IMR-90 (cell line): ENCODE measurements around the gene APOC1. TPM values are rescaled to one million over a fixed set of nuclear protein-coding genes. Genes with fewer than 3 reads are reported as not detected.

Experiments
- ATAC-seq: fragments of 200-7000 bp; cut with Tn5 transposase; 2 replicates; pipeline ENCODE4 v1.9.1; 2020; ENCODE audit warnings: low read depth, mild to moderate bottlenecking, moderate library complexity
- BruUV-seq: library from RNA; stranded (reverse); fragments of 400-500 nt; replicated peaks from 2 replicates; lab custom pipeline; 2021; lab: Mats Ljungman, UMichigan
- CTCF ChIA-PET: fragments of 300-600 bp; formaldehyde crosslinking; extraction: SDS; loops from one replicate; lab custom pipeline; 2021; ENCODE audit warnings: antibody characterized with exemption; lab: Yijun Ruan, JAX
- POLR2A ChIA-PET: fragments of 300-600 bp; sonication (Branson Sonifier 250); formaldehyde crosslinking; loops from one replicate; lab custom pipeline; 2022; ENCODE audit warnings: antibody characterized with exemption; ENCODE audit not compliant: unreplicated experiment; lab: Charles Lee
- DNase-seq: peaks from one replicate; pipeline ENCODE4 v3.0.0; 2013
- H2AFZ ChIP-seq: replicated peaks from 2 replicates; pipeline ENCODE3; 2013; ENCODE audit warnings: low read length, mild to moderate bottlenecking; ENCODE audit not compliant: poor library complexity
- H2AK5ac ChIP-seq: 2 replicates; pipeline ENCODE4 v1.6.1; 2013; ENCODE audit warnings: low read depth, low read length, inconsistent platforms
- H2AK9ac ChIP-seq: replicated peaks from 2 replicates; pipeline ENCODE3; 2013; ENCODE audit warnings: mild to moderate bottlenecking, low read depth, low read length, moderate library complexity; ENCODE audit not compliant: poor library complexity
- H2BK120ac ChIP-seq: 2 replicates; pipeline ENCODE4 v1.6.1; 2013; ENCODE audit warnings: low read depth, low read length, inconsistent platforms
- H2BK15ac ChIP-seq: 3 replicates; pipeline ENCODE4 v1.6.1; 2013; ENCODE audit warnings: low read depth, low read length, inconsistent platforms
- H2BK20ac ChIP-seq: 2 replicates; pipeline ENCODE4 v1.6.1; 2013; ENCODE audit warnings: low read depth, mild to moderate bottlenecking, inconsistent platforms, low read length, moderate library complexity
- H2BK5ac ChIP-seq: 2 replicates; pipeline ENCODE4 v1.6.1; 2013; ENCODE audit warnings: mild to moderate bottlenecking, low read depth, low read length, inconsistent platforms; ENCODE audit not compliant: poor library complexity, severe bottlenecking
- H3K14ac ChIP-seq: replicated peaks from 2 replicates; pipeline ENCODE4 v1.6.1; 2013; ENCODE audit warnings: low read depth, low read length, inconsistent platforms
- H3K18ac ChIP-seq: 2 replicates; pipeline ENCODE4 v1.6.1; 2013; ENCODE audit warnings: low read depth, low read length, control low read depth
- H3K23ac ChIP-seq: 2 replicates; pipeline ENCODE4 v1.6.1; 2013; ENCODE audit warnings: low read depth, low read length, inconsistent platforms
- H3K27ac ChIP-seq: 2 replicates; pipeline ENCODE4 v1.5.1; 2013; ENCODE audit warnings: mild to moderate bottlenecking, control low read depth, low read length; ENCODE audit not compliant: insufficient read depth
- H3K27me3 ChIP-seq: 2 replicates; pipeline ENCODE4 v1.6.1; 2013; ENCODE audit warnings: low read length; ENCODE audit not compliant: control insufficient read depth, insufficient read depth
- H3K36me3 ChIP-seq: 2 replicates; pipeline ENCODE4 v1.6.1; 2013; ENCODE audit warnings: low read length, mixed read lengths; ENCODE audit not compliant: control insufficient read depth, insufficient read depth
- H3K4ac ChIP-seq: 2 replicates; pipeline ENCODE4 v1.6.1; 2013; ENCODE audit warnings: low read depth, low read length, inconsistent platforms
- H3K4me1 ChIP-seq: 2 replicates; pipeline ENCODE4 v1.6.1; 2013; ENCODE audit warnings: low read length, mixed read lengths; ENCODE audit not compliant: control insufficient read depth, insufficient read depth
- H3K4me2 ChIP-seq: 2 replicates; pipeline ENCODE4 v1.6.1; 2013; ENCODE audit warnings: low read depth, mild to moderate bottlenecking, control low read depth, low read length, moderate library complexity
- H3K4me3 ChIP-seq: 2 replicates; pipeline ENCODE4 v1.5.1; 2013; ENCODE audit warnings: low read depth, mild to moderate bottlenecking, control low read depth, low read length, moderate library complexity; ENCODE audit not compliant: insufficient read depth
- H3K56ac ChIP-seq: 2 replicates; pipeline ENCODE4 v1.6.1; 2013; ENCODE audit warnings: low read length, inconsistent platforms; ENCODE audit not compliant: insufficient read depth; ENCODE audit errors: extremely low read depth
- H3K79me1 ChIP-seq, 2 experiments: 2 replicates each; pipeline ENCODE4 v1.6.1; 2013; ENCODE audit warnings: low read length in 2 of 2, inconsistent platforms in 1 of 2, low read depth in 1 of 2
- H3K9ac ChIP-seq: 2 replicates; pipeline ENCODE4 v1.6.1; 2013; ENCODE audit warnings: low read depth, low read length, control low read depth
- H3K9me1 ChIP-seq: 2 replicates; pipeline ENCODE4 v1.6.1; 2013; ENCODE audit warnings: low read length, inconsistent platforms; ENCODE audit not compliant: insufficient read depth
- H3K9me3 ChIP-seq: 2 replicates; pipeline ENCODE4 v1.6.1; 2013; ENCODE audit warnings: low read length; ENCODE audit not compliant: control insufficient read depth, insufficient read depth
- H4K20me1 ChIP-seq: 2 replicates; pipeline ENCODE4 v1.6.1; 2013; ENCODE audit warnings: low read length, inconsistent platforms; ENCODE audit not compliant: insufficient read depth
- H4K5ac ChIP-seq: 2 replicates; pipeline ENCODE4 v1.6.1; 2013; ENCODE audit warnings: mild to moderate bottlenecking, low read depth, low read length, control low read depth
- H4K8ac ChIP-seq, 2 experiments: 2 replicates each; pipeline ENCODE4 v1.6.1; 2013; ENCODE audit warnings: low read depth in 2 of 2, low read length in 2 of 2, control low read depth in 1 of 2, inconsistent platforms in 1 of 2
- H4K91ac ChIP-seq: 2 replicates; pipeline ENCODE4 v1.6.1; 2013; ENCODE audit warnings: low read depth, low read length, inconsistent platforms; ENCODE audit not compliant: insufficient read depth
- ELK1 ChIP-seq: fragments of 150-350 bp; IDR thresholded peaks from 2 replicates; pipeline ENCODE4 v1.6.1; 2016; ENCODE audit warnings: low read depth, mild to moderate bottlenecking, low read length, moderate library complexity, borderline replicate concordance
- RAD21 ChIP-seq: IDR thresholded peaks from 2 replicates; pipeline ENCODE4 v1.6.1; 2012; ENCODE audit warnings: low read length, improper control_type of control experiment
- WGBS, 2 experiments: methylation state at CpG; one replicate each; pipeline versions ENCODE4 v1.1.5 to v1.1.7; 2013; ENCODE audit warnings: missing lambda C conversion rate in 2 of 2; ENCODE audit not compliant: insufficient read length in 1 of 2; ENCODE audit errors: extremely low coverage in 2 of 2; 5-methylcytosine and 5-hydroxymethylcytosine counted together
- dilution Hi-C: fragments of 300-500 bp; cut with HindIII; formaldehyde crosslinking; loops from one replicate; pipeline ENCODE4 v1.14.3; 2018; ENCODE audit warnings: low sequenced_read_pairs; ENCODE audit not compliant: unreplicated experiment
- in situ Hi-C: fragments of 300-500 bp; cut with MboI; formaldehyde crosslinking; loops from 3 replicates; pipeline ENCODE4 v1.14.3; 2019; ENCODE audit warnings: low sequenced_read_pairs, inconsistent platforms, mixed read lengths
- intact Hi-C: fragments of 100-400 bp; cut with micrococcal nuclease; formaldehyde crosslinking; loops from 2 replicates; pipeline ENCODE4 v1.10.0; 2022
- polyA plus RNA-seq, 3 experiments: library from polyadenylated mRNA; depleted of rRNA; stranded (reverse); fragments of >200 nt; gene quantifications; 2 replicates each; pipeline ENCODE4 v1.2.3, GENCODE V29; 2012; ENCODE audit warnings: low replicate concordance in 1 of 3
- total RNA-seq: library from RNA; depleted of rRNA; stranded (reverse); fragments of >200 nt; gene quantifications from 2 replicates; pipeline ENCODE4 v1.2.3, GENCODE V29; 2012

APOC1 gene
- total and polyA plus RNA-seq, 2 of the 4 experiments (the other 2 are of a cell fraction) = 1.1 TPM; not detected in 1

- dilution Hi-C loops (no loop called here), intact Hi-C loops (no loop called here), in situ Hi-C loops (no loop called here)
- 0 out of 2 replicates have a peak, but pooled peaks cover 2% of the 10 kb centered on the region for H3K9me1 ChIP-seq
- no peak overlapping the region for H3K4ac ChIP-seq
- BruUV-seq = no TSS peak
- H4K5ac ChIP-seq = no peak overlapping the region
- POLR2A ChIA-PET = no interaction called here
- no peak overlapping the region for H2BK120ac ChIP-seq
- H4K91ac ChIP-seq = no peak overlapping the region
- H2BK5ac ChIP-seq = no peak overlapping the region
- peaks cover 2% of the 10 kb centered on the region; the same call in 1 of the 2 replicates for H3K36me3 ChIP-seq
- no peak for DNase-seq
- no peak overlapping the region for H3K27ac ChIP-seq
- H3K79me1 ChIP-seq = peaks cover 2 to 12% of the 10 kb centered on the region in 2 experiments; a peak in 2 of 4 replicates
- no peak overlapping the region for H3K4me2 ChIP-seq
- no peak overlapping the region for H2BK20ac ChIP-seq
- no peak overlapping the region for H3K18ac ChIP-seq
- H3K56ac ChIP-seq = no peak overlapping the region
- H3K27me3 ChIP-seq = peaks cover 6% of the 10 kb centered on the region; the same call in 1 of the 2 replicates
- H4K8ac ChIP-seq = no peak overlapping the region
- TF ChIP-seq RAD21 (no peak), ELK1 (no peak)
- CTCF ChIA-PET = no interaction called here
- no peak overlapping the region for H2AK9ac ChIP-seq
- no peak overlapping the region for H3K14ac ChIP-seq
- no peak overlapping the region for H2AK5ac ChIP-seq
- ATAC-seq = no peak
- H4K20me1 ChIP-seq = no peaks in the 10 kb centered on the region
- H3K9ac ChIP-seq = no peak overlapping the region
- no peak overlapping the region for H3K4me3 ChIP-seq
- no peak overlapping the region for H3K23ac ChIP-seq
- no peak overlapping the region for H2AFZ ChIP-seq
- H3K4me1 ChIP-seq = no peaks in the 10 kb centered on the region
- no peaks in the 10 kb centered on the region for H3K9me3 ChIP-seq
- H2BK15ac ChIP-seq = no peak overlapping the region
- WGBS, 2 experiments = 83% methylated on average over 2 of the region's 9 CpGs; no CpG with 5 or more reads in 1 of the 2 experiments
These were observed 35.1 kb downstream of the APOC1 start for GRCh38 chr19:44949550-44949949.
